Sigmoid colon (tissue), 4 donors: ENCODE data around the gene ORC2.

ENCODE experiments used
- CTCF ChIP-seq, 4 experiments: fragments of 450-650 bp in 3 of 4; fragments of 200-600 bp in 1 of 4; IDR thresholded peaks; one replicate each; pipeline ENCODE4 v1.5.1; 2016 to 2019; ENCODE audit warnings: antibody characterized with exemption in 4 of 4, mild to moderate bottlenecking in 3 of 4, moderate library complexity in 2 of 4
- EP300 ChIP-seq, 4 donors: sonication (generic); formaldehyde crosslinking; IDR thresholded peaks; one replicate each; pipeline ENCODE4 v1.6.1; 2017; ENCODE audit warnings: antibody characterized with exemption in 4 of 4
- POLR2A ChIP-seq, 2 donors: fragments of 450-650 bp; IDR thresholded peaks; one replicate each; pipeline ENCODE4 v1.6.1; 2016; ENCODE audit warnings: antibody characterized with exemption in 2 of 2, mild to moderate bottlenecking in 2 of 2, moderate library complexity in 2 of 2

GRCh38 chr2:200929334-200930249 is 33.9 kb downstream of the ORC2 start:
- TF ChIP-seq CTCF (IDR thresholded peaks at IDR 0.05) (no peak), EP300 (IDR thresholded peaks at IDR 0.05) (no peak), POLR2A (IDR thresholded peaks at IDR 0.05) (no peak)
